K562 (cell line): ENCODE results near the gene MLXIPL. TPM values are rescaled to one million over a fixed set of nuclear protein-coding genes. Genes with fewer than 3 reads are reported as not detected.

ENCODE experiments used
- GATAD2B ChIP-seq: fragments of 450-650 bp; IDR thresholded peaks from 2 replicates; pipeline ENCODE4 v1.6.1; 2017; ENCODE audit warnings: mild to moderate bottlenecking, borderline replicate concordance
- GTF2F1 ChIP-seq: IDR thresholded peaks from 2 replicates; pipeline ENCODE4 v1.6.1; 2011; ENCODE audit warnings: low read depth, low read length, improper control_type of control experiment
- HES1 ChIP-seq: fragments of 450-650 bp; IDR thresholded peaks from 2 replicates; pipeline ENCODE4 v1.6.1; 2016; ENCODE audit warnings: low read depth, mild to moderate bottlenecking, moderate library complexity
- NCOA1 ChIP-seq: fragments of 450-650 bp; IDR thresholded peaks from 2 replicates; pipeline ENCODE4 v1.6.1; 2016; ENCODE audit warnings: low read depth
- NFYB ChIP-seq: IDR thresholded peaks from 2 replicates; pipeline ENCODE4 v1.6.1; 2011; ENCODE audit warnings: mild to moderate bottlenecking, moderate library complexity; ENCODE audit not compliant: insufficient read length; ENCODE audit errors: extremely low read depth
- POLR2H ChIP-seq: IDR thresholded peaks from 2 replicates; pipeline ENCODE4 v1.6.1; 2016; ENCODE audit warnings: missing genetic modification characterization, low read depth, mild to moderate bottlenecking, control low read depth, missing compliant biosample characterization, moderate library complexity
- RFX5 ChIP-seq: IDR thresholded peaks from 2 replicates; pipeline ENCODE4 v1.6.1; 2011; ENCODE audit warnings: low read depth, mild to moderate bottlenecking, improper control_type of control experiment, low read length
- ZNF318 ChIP-seq, 2 experiments: fragments of 450-650 bp; IDR thresholded peaks; 2 replicates each; pipeline ENCODE4 v1.6.1; 2016; ENCODE audit warnings: mild to moderate bottlenecking in 2 of 2, borderline replicate concordance in 1 of 2, low read depth in 1 of 2, moderate library complexity in 1 of 2
- ZNF740 ChIP-seq, 3 experiments: fragments of 200-800 bp in 1 of 3; sonication (Bioruptor generic) in 1 of 3; sonication (generic) in 1 of 3; formaldehyde crosslinking in 1 of 3; IDR thresholded peaks; 2 replicates each; pipeline versions ENCODE4 v1.6.1 to v1.8.0; 2016 to 2022; ENCODE audit warnings: mild to moderate bottlenecking in 2 of 3, missing compliant biosample characterization in 2 of 3, missing genetic modification characterization in 2 of 3, missing genetic modification reagents in 1 of 3
- polyA plus RNA-seq, 8 experiments: library from polyadenylated mRNA; depleted of rRNA in 4 of 8; stranded (reverse) in 5 of 8; unstranded in 3 of 8; fragments of >200 nt; fragmentation: Nextera tagmentation in 2 of 8; fragmentation: Illumina TruSeq in 1 of 8; extraction: Ambion mirVana in 2 of 8; extraction: Trizol in 1 of 8; gene quantifications; 2 replicates each; pipeline versions ENCODE4 v1.2.1 to v1.2.3, GENCODE V29; 2011 to 2014; ENCODE audit warnings: inconsistent platforms in 1 of 8, missing spikeins in 1 of 8
- total RNA-seq, 7 experiments: library from RNA; depleted of rRNA in 6 of 7; stranded (reverse); fragments of >200 nt in 6 of 7; fragmentation: Illumina TruSeq in 2 of 7; extraction: Trizol in 2 of 7; gene quantifications; 2 replicates each; pipeline versions ENCODE4 v1.2.1 to v1.2.3, GENCODE V29; 2011 to 2021; ENCODE audit warnings: low replicate concordance in 1 of 7
- TF ChIP-seq, protein P1 (sequence below): sonication (generic); formaldehyde crosslinking; IDR thresholded peaks from 2 replicates; pipeline ENCODE4 v1.4.0; 2020; ENCODE audit warnings: mild to moderate bottlenecking, missing genetic modification reagents
- TF ChIP-seq, protein P2 (sequence below): sonication (generic); IDR thresholded peaks from 2 replicates; pipeline ENCODE4 v1.6.1; 2016

The MLXIPL gene
- total and polyA plus RNA-seq, 9 of the 15 experiments (the other 6 are each of a cell fraction or from before 2014, with no cell fraction given), result 0.11 to 18.4 (median 1.4) TPM

GRCh38 chr7:73612598-73613269 is 11.6 kb downstream of the MLXIPL start (continued):
- TF ChIP-seq, protein P1, sequence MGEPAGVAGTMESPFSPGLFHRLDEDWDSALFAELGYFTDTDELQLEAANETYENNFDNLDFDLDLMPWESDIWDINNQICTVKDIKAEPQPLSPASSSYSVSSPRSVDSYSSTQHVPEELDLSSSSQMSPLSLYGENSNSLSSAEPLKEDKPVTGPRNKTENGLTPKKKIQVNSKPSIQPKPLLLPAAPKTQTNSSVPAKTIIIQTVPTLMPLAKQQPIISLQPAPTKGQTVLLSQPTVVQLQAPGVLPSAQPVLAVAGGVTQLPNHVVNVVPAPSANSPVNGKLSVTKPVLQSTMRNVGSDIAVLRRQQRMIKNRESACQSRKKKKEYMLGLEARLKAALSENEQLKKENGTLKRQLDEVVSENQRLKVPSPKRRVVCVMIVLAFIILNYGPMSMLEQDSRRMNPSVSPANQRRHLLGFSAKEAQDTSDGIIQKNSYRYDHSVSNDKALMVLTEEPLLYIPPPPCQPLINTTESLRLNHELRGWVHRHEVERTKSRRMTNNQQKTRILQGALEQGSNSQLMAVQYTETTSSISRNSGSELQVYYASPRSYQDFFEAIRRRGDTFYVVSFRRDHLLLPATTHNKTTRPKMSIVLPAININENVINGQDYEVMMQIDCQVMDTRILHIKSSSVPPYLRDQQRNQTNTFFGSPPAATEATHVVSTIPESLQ (CRISPR knock-in tag), result no peak
- peak; percentile 83 for TF ChIP-seq HES1
- TF ChIP-seq ZNF318 (IDR thresholded peaks at IDR 0.05; ENCODE audit: borderline replicate concordance in 1 of 2, low read depth in 1 of 2), result no peak
- no peak; the same call in 1 of the 2 replicates for TF ChIP-seq GATAD2B
- TF ChIP-seq NFYB, result no peak
- TF ChIP-seq ZNF740 (CRISPR knock-in tag; IDR thresholded peaks at IDR 0.05), result no peak
- no peak for TF ChIP-seq ZNF740 (tag; IDR thresholded peaks at IDR 0.05)
- TF ChIP-seq NCOA1, result peak; percentile 56; the same call in 1 of the 2 replicates
- no peak for TF ChIP-seq GTF2F1
- TF ChIP-seq POLR2H (tag), result no peak
- TF ChIP-seq, protein P2, sequence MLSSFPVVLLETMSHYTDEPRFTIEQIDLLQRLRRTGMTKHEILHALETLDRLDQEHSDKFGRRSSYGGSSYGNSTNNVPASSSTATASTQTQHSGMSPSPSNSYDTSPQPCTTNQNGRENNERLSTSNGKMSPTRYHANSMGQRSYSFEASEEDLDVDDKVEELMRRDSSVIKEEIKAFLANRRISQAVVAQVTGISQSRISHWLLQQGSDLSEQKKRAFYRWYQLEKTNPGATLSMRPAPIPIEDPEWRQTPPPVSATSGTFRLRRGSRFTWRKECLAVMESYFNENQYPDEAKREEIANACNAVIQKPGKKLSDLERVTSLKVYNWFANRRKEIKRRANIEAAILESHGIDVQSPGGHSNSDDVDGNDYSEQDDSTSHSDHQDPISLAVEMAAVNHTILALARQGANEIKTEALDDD, result no peak
- no peak for TF ChIP-seq RFX5
